Measurements from ENCODE around the gene NLRP7.
"Not testable (repeated sequence)": the region's sequence is repeated elsewhere in the genome, so short reads cannot be mapped to it uniquely, and the experiment has no call there.

Gene NLRP7

DNA sequence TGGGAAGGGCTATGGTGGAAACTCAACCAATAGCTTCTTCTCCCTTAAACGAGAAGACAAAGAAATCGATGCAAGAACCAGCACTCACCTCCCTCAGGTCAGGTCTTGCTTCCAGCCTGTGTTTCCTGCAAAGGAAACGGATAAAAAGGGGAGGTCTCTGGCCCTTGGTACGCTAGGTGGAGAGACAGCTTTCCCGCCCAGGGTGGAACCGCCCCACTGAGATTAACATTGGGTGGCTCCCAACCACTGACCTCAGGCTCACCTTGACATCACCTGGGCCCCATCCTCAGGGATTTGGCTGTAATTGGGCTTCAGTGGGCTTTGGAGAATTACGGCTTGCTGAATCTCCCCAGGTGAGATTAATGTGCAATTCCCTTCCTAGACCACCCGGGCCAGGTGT lies at the start of gene NLRP7:
Gene NLRP7, minus strand, starts transcription at position 150 of the 400 bp plus-strand sequence.
- no peak within 1 kb of the TSS for H3K9ac ChIP-seq
- no peaks in the 10 kb centered on the region; a peak in 1 of 22 replicates for H3K9me3 ChIP-seq (replicated peaks in 1 of 11)
- no peaks in the 10 kb centered on the region for H3K27me3 ChIP-seq
- no peak within 1 kb of the TSS for H3K27ac ChIP-seq
- H3K4me2 ChIP-seq, result no peak within 1 kb of the TSS
- no peak within 1 kb of the TSS for H3K4me3 ChIP-seq
- TF ChIP-seq Cebpa-rat (IDR thresholded peaks at IDR 0.05), result no peak
- H3K36me3 ChIP-seq, result no peaks in the 10 kb centered on the region
- H3K4me1 ChIP-seq, result peaks cover 21 to 31% (median 26%) of the 10 kb centered on the region in 10 experiments
- no peaks in the 10 kb centered on the region for H4K20me1 ChIP-seq

- Histone ChIP-seq H4K20me1 (no peaks in the 10 kb centered on the region), H3K4me3 (no peak overlapping the region), H3K9ac (no peak overlapping the region), H3K27me3 (no peaks in the 10 kb centered on the region), H3K9me3 (replicated peaks in 1 of 11) (peaks cover 0 to 8% (median 0%) of the 10 kb centered on the region in 11 experiments; a peak in 1 of 22 replicates), H3K27ac (no peak overlapping the region), H3K4me1 (no peaks in the 10 kb centered on the region), H3K36me3 (peaks cover 0 to 8% (median 0%) of the 10 kb centered on the region in 11 experiments; a peak in 2 of 22 replicates), H3K4me2 (no peak overlapping the region)
- no peak for TF ChIP-seq Cebpa-rat (IDR thresholded peaks at IDR 0.05)
Measured at GRCh38 chr19:54995561-54995960, 48.2 kb upstream of the NLRP7 start.

DNA sequence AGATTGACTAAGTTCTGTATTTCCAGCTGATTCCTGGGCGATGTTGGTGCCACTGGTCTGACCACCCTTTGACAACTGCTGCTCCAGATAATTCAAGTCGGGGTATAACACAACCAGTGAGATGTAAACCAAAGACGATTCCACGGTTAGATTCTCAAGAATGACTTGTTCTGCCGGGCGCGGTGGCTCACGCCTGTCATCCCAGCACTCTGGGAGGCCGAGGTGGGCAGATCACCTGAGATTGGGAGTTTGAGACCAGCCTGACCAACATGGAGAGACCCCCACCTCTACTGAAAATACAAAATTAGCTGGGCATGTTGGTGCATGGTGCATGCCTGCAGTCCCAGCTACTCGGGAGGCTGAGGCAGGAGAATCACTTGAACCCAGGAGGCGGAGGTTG lies 42.2 kb upstream of the NLRP7 start:
- not testable (repeated sequence) for H3K9me3 ChIP-seq (replicated peaks in 1 of 11); H3K27me3 ChIP-seq; H4K20me1 ChIP-seq; H3K4me1 ChIP-seq; H3K4me2 ChIP-seq; H3K4me3 ChIP-seq; H3K9ac ChIP-seq; H3K27ac ChIP-seq
- H3K36me3 ChIP-seq, result peaks cover 0 to 27% (median 0%) of the 10 kb centered on the region in 11 experiments; a peak in 3 of 22 replicates

DNA sequence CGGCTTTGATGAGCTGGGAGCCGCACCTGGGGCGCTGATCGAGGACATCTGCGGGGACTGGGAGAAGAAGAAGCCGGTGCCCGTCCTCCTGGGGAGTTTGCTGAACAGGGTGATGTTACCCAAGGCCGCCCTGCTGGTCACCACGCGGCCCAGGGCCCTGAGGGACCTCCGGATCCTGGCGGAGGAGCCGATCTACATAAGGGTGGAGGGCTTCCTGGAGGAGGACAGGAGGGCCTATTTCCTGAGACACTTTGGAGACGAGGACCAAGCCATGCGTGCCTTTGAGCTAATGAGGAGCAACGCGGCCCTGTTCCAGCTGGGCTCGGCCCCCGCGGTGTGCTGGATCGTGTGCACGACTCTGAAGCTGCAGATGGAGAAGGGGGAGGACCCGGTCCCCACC lies 35.2 kb upstream of the NLRP7 start:
- not testable (repeated sequence) for H3K27me3 ChIP-seq; H3K9ac ChIP-seq; H3K9me3 ChIP-seq (replicated peaks in 1 of 11); H3K4me1 ChIP-seq; H3K4me3 ChIP-seq; H3K4me2 ChIP-seq; H4K20me1 ChIP-seq; H3K27ac ChIP-seq
- peaks cover 0 to 10% (median 0%) of the 10 kb centered on the region in 11 experiments; a peak in 1 of 22 replicates for H3K36me3 ChIP-seq

DNA sequence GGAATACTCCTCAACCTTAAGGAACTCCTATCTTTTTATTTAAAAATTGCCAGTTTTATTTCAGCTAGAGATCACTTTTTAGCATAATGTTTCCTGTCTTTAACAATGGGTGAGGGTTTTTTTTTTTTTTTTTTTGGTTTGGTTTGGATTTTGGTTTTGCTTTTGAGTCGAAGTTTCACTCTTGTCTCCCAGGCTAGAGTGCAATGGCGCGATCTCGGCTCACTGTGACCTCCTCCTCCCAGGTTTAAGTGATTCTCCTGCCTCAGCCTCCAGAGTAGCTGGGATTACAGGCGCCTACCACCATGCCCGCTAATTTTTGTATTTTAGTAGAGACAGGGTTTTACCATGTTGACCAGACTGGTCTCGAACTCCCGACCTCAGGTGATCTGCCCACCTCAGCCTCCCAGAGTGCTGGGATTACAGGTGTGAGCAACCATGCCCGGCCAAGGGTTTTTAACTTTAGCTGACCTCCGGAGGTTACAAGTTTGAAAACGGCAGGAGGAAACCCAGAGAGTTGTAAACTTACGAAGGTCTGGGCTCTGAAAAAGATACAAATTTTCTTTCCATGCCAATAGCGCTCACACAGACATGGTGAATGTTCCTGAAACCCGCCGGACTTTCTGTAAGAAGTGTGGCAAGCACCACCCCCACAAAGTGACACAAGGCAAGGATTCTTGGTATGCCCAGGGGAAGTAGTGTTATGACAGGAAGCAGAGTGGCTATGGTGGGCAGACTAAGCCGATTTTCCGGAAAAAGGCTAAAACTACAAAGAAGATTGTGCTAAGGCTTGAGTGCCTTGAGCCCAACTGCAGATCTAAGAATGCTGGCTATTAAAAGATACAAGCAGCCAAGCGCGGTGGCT lies 26.1 kb upstream of the NLRP7 start:
- not testable (repeated sequence) for H4K20me1 ChIP-seq, H3K36me3 ChIP-seq, H3K27me3 ChIP-seq
- Histone ChIP-seq H3K4me1 (peaks cover 24 to 31% (median 28%) of the 10 kb centered on the region in 10 experiments), H3K9ac (peak overlapping the region; percentile 53 to 71 (median 64); a peak in 21 of 22 replicates), H3K4me2 (peak overlapping the region; percentile 77 to 88 (median 84)), H3K4me3 (peak overlapping the region in 9 of 10 experiments; percentile 23 to 51 (median 33); a peak in 14 of 20 replicates), H3K27ac (peak overlapping the region; percentile 66 to 84 (median 78); a peak in 21 of 22 replicates), H3K9me3 (replicated peaks in 1 of 11) (peaks cover 0 to 14% (median 9%) of the 10 kb centered on the region in 11 experiments; a peak in 16 of 22 replicates)
- TF ChIP-seq Cebpa-rat (IDR thresholded peaks at IDR 0.05), result peak in 4 of 11 experiments; percentile 15 to 77 (median 50); a peak in 3 of 22 replicates

- not testable (repeated sequence) for H4K20me1 ChIP-seq, H3K9ac ChIP-seq, H3K27ac ChIP-seq, H3K36me3 ChIP-seq, H3K27me3 ChIP-seq, H3K4me3 ChIP-seq, H3K4me2 ChIP-seq
- peaks cover 0 to 14% (median 9%) of the 10 kb centered on the region in 11 experiments; a peak in 16 of 22 replicates for H3K9me3 ChIP-seq (replicated peaks in 1 of 11)
- H3K4me1 ChIP-seq, result peaks cover 24 to 37% (median 28%) of the 10 kb centered on the region in 10 experiments
Measured at GRCh38 chr19:54971446-54971845, 24.1 kb upstream of the NLRP7 start.

DNA sequence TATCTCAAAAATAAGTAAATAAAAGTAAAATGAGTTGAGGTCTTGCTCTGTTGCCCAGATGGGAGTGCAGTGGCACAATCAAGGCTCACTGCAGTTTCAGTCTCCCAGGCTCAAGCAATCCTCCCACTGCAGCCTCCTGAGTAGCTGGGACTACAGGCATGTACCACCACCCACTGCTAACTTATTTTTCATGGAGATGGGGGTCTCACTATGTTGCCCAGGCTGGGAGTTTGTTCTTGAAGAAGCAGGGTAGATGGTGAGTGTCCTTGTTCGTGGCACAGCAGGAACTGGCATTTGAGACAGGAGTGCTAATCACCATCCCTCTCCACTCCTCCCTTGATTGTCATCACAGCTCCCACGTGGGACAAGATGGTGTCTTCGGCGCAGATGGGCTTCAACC lies 22.3 kb upstream of the NLRP7 start:
- Histone ChIP-seq H3K9me3 (replicated peaks in 1 of 11) (peaks cover 0 to 14% (median 9%) of the 10 kb centered on the region in 11 experiments; a peak in 16 of 22 replicates), H3K27ac (no peak overlapping the region), H4K20me1 (no peaks in the 10 kb centered on the region), H3K27me3 (no peaks in the 10 kb centered on the region), H3K4me3 (no peak overlapping the region), H3K9ac (no peak overlapping the region), H3K4me2 (no peak overlapping the region), H3K4me1 (peaks cover 20 to 31% (median 22%) of the 10 kb centered on the region in 10 experiments), H3K36me3 (no peaks in the 10 kb centered on the region)
- TF ChIP-seq Cebpa-rat (IDR thresholded peaks at IDR 0.05), result no peak

- no peak overlapping the region for H3K4me2 ChIP-seq
Measured at GRCh38 chr19:54967611-54968010, 20.3 kb upstream of the NLRP7 start.

DNA sequence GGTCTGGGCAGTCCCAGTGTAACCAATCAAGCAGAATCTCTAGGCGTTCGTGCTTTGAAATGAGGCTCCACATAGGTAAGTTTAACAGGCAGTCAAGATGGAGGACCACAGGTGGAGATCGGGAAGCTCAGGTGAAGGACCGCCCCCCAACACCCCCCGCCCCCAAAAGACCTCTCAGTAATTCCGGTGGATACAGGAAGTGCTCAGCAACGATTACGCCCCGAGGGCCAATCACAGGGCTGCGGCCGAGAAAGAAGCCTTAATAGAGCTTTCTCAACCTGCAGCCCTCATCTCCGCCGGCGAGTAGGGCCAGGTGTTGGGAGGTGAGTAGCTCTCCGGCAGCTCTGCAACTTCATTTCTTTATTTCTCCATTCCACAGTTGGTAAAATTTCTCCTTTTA lies 17.7 kb upstream of the NLRP7 start:
- H3K4me3 ChIP-seq; H3K27ac ChIP-seq; H3K27me3 ChIP-seq; H3K4me2 ChIP-seq; H4K20me1 ChIP-seq; H3K9ac ChIP-seq; H3K36me3 ChIP-seq; H3K9me3 ChIP-seq (replicated peaks in 1 of 11): not testable (repeated sequence)
- peaks cover 2 to 17% (median 5%) of the 10 kb centered on the region in 10 experiments for H3K4me1 ChIP-seq

More at GRCh38 chr19:54967611-54968010, 20.3 kb upstream of the NLRP7 start:
- H3K36me3 ChIP-seq, result no peaks in the 10 kb centered on the region
- H3K9me3 ChIP-seq (replicated peaks in 1 of 11), result peaks cover 0 to 13% (median 10%) of the 10 kb centered on the region in 11 experiments; a peak in 16 of 22 replicates
- no peak overlapping the region for H3K9ac ChIP-seq
- no peak for TF ChIP-seq Cebpa-rat (IDR thresholded peaks at IDR 0.05)
- H3K27me3 ChIP-seq, result no peaks in the 10 kb centered on the region
- H3K27ac ChIP-seq, result no peak overlapping the region
- H3K4me3 ChIP-seq, result no peak overlapping the region
- H3K4me1 ChIP-seq, result peaks cover 1 to 10% (median 2%) of the 10 kb centered on the region in 10 experiments; a peak in 17 of 20 replicates
- H4K20me1 ChIP-seq, result no peaks in the 10 kb centered on the region
